Measurements from ENCODE around the gene ACOT7. TPM values are rescaled to one million over a fixed set of nuclear protein-coding genes. Genes with fewer than 3 reads are reported as not detected.

The ACOT7 gene
- total and polyA plus RNA-seq, 2 of the 13 experiments (the other 11 are each of a cell fraction or from before 2014, with no cell fraction given): 33.0 to 55.8 TPM

DNA sequence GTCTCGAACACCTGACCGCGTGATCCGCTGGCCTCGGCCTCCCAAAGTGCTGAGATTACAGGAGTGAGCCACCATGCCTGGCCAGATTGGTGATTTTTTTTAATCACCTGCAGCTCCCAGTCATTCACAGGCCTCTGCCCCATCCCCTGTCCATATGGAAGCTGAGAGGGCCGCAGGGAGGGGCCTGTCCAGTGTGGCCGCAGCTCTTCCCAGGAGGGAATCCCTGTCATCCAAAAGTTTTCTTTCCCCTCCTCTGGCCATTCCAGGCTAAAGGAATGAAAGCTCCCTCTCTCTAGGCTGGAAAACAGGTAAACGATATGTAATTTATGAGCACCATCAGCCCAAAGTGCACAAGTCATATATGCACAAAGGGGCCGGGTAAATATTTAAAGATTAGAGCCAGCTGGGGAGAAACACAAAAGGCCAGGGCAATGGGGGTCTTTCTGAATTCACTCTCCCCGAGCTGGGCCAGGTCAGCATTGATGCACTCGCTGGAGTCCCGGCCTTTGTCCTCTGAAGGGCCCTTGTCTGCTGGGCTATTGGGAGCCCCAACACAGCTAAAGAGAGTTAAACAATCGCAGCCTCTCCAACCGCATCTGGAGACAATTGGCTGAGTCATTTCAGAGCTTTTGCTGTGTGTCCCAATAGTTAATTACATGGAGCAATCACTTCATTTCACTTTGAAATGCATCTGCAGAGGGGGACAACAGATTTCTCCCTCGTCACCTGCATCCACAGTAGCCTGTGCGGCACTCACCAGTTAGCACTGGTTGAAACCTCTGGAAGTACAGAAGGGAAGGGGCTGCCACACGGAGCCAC lies 153.4 kb downstream of the ACOT7 start (continued):
- TF ChIP-seq SOX6 (IDR thresholded peaks at IDR 0.05) (no peak), SOX6 (CRISPR knock-in tag; IDR thresholded peaks at IDR 0.05) (peak; percentile 95), HNF4A (CRISPR knock-in tag; IDR thresholded peaks at IDR 0.05) (peak; percentile 60; the same call in 1 of the 2 replicates), SIN3A (IDR thresholded peaks at IDR 0.05; ENCODE audit: borderline replicate concordance, low read depth, low read length) (no peak), ZNF644 (CRISPR knock-in tag; IDR thresholded peaks at IDR 0.05; ENCODE audit: low read depth) (no peak), PITX1 (CRISPR knock-in tag; IDR thresholded peaks at IDR 0.05) (peak; percentile 79)
- TF ChIP-seq, protein P1, sequence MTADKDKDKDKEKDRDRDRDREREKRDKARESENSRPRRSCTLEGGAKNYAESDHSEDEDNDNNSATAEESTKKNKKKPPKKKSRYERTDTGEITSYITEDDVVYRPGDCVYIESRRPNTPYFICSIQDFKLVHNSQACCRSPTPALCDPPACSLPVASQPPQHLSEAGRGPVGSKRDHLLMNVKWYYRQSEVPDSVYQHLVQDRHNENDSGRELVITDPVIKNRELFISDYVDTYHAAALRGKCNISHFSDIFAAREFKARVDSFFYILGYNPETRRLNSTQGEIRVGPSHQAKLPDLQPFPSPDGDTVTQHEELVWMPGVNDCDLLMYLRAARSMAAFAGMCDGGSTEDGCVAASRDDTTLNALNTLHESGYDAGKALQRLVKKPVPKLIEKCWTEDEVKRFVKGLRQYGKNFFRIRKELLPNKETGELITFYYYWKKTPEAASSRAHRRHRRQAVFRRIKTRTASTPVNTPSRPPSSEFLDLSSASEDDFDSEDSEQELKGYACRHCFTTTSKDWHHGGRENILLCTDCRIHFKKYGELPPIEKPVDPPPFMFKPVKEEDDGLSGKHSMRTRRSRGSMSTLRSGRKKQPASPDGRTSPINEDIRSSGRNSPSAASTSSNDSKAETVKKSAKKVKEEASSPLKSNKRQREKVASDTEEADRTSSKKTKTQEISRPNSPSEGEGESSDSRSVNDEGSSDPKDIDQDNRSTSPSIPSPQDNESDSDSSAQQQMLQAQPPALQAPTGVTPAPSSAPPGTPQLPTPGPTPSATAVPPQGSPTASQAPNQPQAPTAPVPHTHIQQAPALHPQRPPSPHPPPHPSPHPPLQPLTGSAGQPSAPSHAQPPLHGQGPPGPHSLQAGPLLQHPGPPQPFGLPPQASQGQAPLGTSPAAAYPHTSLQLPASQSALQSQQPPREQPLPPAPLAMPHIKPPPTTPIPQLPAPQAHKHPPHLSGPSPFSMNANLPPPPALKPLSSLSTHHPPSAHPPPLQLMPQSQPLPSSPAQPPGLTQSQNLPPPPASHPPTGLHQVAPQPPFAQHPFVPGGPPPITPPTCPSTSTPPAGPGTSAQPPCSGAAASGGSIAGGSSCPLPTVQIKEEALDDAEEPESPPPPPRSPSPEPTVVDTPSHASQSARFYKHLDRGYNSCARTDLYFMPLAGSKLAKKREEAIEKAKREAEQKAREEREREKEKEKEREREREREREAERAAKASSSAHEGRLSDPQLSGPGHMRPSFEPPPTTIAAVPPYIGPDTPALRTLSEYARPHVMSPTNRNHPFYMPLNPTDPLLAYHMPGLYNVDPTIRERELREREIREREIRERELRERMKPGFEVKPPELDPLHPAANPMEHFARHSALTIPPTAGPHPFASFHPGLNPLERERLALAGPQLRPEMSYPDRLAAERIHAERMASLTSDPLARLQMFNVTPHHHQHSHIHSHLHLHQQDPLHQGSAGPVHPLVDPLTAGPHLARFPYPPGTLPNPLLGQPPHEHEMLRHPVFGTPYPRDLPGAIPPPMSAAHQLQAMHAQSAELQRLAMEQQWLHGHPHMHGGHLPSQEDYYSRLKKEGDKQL (CRISPR knock-in tag; IDR thresholded peaks at IDR 0.05; ENCODE audit: low read depth): peak; percentile 65; the same call in 1 of the 2 replicates
- TF ChIP-seq, protein P2, sequence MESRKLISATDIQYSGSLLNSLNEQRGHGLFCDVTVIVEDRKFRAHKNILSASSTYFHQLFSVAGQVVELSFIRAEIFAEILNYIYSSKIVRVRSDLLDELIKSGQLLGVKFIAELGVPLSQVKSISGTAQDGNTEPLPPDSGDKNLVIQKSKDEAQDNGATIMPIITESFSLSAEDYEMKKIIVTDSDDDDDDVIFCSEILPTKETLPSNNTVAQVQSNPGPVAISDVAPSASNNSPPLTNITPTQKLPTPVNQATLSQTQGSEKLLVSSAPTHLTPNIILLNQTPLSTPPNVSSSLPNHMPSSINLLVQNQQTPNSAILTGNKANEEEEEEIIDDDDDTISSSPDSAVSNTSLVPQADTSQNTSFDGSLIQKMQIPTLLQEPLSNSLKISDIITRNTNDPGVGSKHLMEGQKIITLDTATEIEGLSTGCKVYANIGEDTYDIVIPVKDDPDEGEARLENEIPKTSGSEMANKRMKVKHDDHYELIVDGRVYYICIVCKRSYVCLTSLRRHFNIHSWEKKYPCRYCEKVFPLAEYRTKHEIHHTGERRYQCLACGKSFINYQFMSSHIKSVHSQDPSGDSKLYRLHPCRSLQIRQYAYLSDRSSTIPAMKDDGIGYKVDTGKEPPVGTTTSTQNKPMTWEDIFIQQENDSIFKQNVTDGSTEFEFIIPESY (CRISPR knock-in tag; IDR thresholded peaks at IDR 0.05): no peak
- TF ChIP-seq, protein P3, sequence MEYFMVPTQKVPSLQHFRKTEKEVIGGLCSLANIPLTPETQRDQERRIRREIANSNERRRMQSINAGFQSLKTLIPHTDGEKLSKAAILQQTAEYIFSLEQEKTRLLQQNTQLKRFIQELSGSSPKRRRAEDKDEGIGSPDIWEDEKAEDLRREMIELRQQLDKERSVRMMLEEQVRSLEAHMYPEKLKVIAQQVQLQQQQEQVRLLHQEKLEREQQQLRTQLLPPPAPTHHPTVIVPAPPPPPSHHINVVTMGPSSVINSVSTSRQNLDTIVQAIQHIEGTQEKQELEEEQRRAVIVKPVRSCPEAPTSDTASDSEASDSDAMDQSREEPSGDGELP (IDR thresholded peaks at IDR 0.05; ENCODE audit: borderline replicate concordance, low read depth): peak; percentile 88

Data from HepG2 (cell line).